NOMO-1 treated with dmso at 0.1 percent for 144 hours (cell line): ENCODE results near the gene DEFB131A.
A peak's percentile ranks its signal among the peaks of the same experiment; 100 is the strongest.
"Not testable (repeated sequence)": the region's sequence is repeated elsewhere in the genome, so short reads cannot be mapped to it uniquely, and the experiment has no call there.

ENCODE experiments used
- DNase-seq: peaks from one replicate; lab custom pipeline; 2025; ENCODE audit not compliant: unreplicated experiment; lab: John Stamatoyannopoulos, UW

The DEFB131A gene

GRCh38 chr4:9494256-9495035 lies 50.2 kb downstream of the DEFB131A start:
- DNase-seq: not testable (repeated sequence)

- DNase-seq: peak; percentile 24
These were observed 51.2 kb downstream of the DEFB131A start for GRCh38 chr4:9495443-9495842.

- not testable (repeated sequence) for DNase-seq
These were observed 53.6 kb downstream of the DEFB131A start for GRCh38 chr4:9497575-9498467.

GRCh38 chr4:9498468-9499040 lies 54.3 kb downstream of the DEFB131A start:
- DNase-seq: not testable (repeated sequence)

- not testable (repeated sequence) for DNase-seq
These were observed 55.8 kb downstream of the DEFB131A start for GRCh38 chr4:9499974-9500487.
